ENCODE data around the gene INPP5K.
A peak's percentile ranks its signal among the peaks of the same experiment; 100 is the strongest.
"Not testable (repeated sequence)": the region's sequence is repeated elsewhere in the genome, so short reads cannot be mapped to it uniquely, and the experiment has no call there.

INPP5K gene

DNA sequence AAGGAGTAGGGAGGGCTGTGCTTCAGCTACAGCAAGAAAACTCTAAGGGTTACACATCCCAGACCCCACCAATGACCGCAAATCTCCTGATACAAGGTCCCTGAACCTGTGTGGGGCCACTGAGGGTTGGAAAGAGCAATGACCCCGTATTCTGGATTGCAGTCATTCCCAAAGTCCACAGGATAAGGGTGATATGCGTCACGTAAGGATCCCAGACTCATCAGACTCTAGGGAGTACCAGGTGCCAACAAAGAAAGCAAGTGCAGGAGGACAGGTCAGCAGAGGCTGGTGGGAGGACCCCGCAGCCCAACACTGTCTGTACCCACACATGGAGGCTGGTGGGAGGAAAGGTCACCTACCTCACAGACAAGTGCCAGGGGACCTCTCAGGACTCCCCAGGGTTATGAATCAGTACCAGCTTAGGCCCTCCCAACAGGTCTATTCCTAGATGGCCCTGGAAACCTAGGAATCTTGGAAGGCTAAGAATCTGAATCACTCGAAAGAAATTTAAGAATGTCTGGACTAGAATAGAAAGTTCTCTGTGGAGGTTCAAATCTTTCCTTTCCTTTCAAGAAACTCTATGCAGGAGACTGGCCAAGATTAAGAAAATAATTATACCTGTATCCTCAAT is 30.0 kb upstream of the INPP5K start:
- DNase-seq: no peak

DNA sequence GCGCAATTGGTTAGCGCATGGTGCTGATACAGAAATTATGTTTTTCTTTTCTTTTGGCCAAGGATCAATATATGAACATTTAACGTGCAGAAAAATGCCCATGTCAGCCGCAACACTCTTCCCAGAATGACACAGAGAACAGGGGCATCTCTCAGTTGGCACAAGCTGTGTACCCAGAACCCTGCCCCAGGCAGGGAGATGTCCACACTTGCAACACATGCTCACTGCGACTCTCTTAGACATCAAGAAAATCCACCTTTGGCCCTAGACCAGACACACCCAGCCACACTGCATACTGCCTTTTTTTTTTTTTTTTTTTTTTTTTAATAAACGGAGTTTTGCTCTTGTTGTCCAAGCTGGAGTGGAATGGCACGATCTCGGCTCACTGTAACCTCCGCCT is 29.2 kb upstream of the INPP5K start:
- no peak for DNase-seq

DNA sequence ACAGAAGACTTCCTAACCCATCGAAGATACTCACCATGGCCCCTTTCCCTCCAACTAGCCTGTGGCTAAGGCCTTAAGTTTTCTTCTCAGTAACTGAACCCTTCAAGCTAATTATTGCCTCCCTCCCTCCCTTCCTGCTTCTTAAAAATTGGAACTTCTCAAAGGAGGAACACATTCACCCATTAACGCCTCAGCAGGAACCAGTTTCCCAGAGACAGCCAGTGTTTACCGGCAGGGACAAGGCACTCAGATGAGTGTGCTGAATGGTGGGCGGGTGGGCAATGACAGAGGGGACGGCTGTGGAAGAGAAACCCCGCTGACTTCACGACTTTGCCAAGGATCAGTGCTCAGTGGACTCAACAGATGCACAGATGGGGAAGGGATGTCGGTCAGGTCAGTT is 25.9 kb upstream of the INPP5K start:
- no peak for DNase-seq

DNA sequence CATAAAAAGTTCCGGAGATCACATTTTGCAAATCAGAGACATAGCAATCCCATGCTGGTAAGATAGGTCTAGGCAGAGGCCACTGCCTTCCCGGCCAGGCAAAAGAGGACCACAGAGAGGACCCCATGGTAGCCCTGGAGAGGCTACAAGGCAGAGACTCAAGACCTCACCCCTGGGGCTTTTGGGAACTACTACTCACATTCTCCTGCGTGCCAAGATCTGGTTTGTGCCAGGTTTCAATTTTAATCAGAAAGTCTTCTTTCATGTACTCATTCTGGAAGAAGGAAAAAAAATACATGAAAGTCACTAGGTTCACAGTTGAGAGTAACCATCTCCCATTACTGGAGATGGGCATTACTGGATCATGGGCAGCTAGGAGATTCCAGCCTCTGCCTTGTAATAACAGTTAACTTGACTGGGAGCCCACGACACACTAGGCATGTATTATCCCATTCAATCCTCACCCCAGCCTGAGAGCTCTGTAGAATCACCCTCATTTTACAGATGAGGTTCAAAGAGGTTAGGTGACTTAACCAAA is 25.0 kb upstream of the INPP5K start:
- no peak for DNase-seq

DNA sequence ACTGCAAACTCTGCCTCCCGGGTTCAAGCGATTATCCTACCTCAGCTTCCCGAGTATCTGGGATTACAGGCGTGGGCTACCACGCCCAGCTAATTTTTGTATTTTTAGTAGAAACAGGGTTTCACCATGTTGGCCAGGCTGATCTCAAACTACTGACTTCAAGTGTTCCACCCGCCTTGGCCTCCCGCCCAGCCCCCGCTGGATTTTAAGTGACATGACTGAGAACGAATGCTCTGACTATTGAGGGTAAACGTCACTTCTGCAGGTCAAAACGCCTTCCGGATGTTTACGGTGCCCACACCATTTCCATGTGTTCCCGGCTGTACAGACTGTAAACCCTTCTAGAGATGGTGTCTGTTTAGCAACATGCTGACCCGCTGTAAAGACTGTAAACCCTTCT is 23.4 kb upstream of the INPP5K start:
- DNase-seq: no peak

DNA sequence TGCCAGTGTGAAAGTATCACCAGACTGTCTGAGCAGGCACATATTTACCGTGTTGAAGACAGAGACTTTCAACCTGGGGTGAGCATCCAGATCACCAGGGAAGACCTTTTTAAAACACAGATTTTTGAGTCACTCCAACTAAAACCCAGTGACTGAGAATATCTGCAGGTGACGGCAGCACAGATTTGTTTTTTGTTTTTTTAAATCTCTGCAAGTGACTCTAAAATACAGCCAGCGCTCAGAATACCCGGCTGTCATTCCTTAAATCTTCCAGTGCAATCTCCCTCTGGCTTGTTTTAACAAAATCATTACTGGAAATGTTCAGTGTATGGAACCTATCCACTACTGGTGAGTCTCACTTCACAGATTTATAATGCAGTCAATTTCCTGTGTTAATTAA is 19.3 kb upstream of the INPP5K start:
- DNase-seq: no peak

DNA sequence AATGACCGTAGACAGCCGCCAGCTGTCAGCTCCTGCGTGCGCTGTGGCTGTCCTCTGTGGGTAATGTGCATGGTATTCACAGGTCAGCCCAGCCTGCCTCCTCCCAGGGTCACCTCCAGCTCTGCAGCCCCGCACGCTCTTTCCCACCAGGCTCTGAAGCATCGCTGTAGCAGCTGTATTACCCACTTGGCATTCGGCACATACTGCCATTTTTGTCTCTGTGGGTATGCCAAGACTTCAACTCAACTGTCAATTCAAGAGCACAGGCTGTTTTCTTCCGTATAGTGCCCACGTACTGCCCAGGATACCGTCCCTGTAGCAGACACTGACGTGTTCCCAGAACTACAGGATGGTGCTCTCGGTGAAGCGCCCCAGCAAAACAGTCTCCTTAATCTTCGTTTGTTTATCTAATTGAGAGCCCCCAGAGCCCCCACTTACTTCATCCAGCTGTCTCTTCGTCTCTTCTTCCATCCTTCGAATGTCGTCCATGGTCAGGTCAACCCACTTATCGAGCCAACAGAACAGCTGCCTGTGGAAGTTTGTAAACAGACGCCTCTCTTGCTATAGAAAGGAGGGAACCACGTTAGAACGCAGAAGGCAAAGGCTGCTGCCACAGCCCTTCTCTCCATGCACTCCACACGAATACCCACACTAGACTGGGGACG is 17.4 kb upstream of the INPP5K start:
- DNase-seq: no peak

GRCh38 chr17:1532836-1533602 is 16.6 kb upstream of the INPP5K start:
- DNase-seq: peak; percentile 41 to 69 (median 52)

- DNase-seq: no peak
Measured at GRCh38 chr17:1529863-1530262, 13.5 kb upstream of the INPP5K start.

DNA sequence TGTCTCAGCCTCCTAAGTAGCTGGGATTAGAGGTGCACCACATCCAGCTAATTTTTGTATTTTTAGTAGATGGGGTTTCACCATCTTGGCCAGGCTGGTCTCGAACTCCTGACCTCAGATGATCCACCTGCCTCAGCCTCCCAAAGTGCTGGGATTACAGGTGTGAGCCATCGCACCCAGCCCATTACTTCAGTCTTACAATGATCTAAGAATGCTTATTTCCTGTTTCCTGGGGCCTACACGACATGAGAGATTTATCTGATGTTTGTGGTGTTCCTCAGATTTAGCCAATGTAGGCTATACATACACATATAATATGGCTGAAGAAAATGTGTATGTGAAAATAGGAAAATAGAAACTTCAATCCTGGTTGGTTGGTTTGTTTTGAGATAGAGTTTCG is 10.5 kb upstream of the INPP5K start:
- not testable (repeated sequence) for DNase-seq

DNA sequence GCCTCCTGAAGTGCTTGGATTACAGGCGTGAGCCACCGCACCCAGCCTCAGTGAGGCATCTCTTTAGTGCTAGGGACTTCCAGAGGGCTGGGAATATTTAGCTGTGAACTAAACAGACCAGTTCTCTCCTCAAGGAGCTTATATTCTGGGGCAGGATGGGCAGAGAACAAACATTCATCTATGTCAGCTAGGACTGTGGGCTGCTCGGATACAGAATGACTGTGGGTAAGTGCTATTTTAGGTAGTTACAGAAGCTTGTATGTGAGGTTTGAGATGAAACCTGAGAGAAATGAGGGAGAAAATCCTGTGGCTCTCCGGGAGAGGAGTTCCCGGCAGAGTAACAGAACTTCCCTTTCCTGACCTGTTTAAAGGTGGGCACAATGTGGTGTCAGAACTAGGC is 6.2 kb upstream of the INPP5K start:
- DNase-seq: no peak

DNA sequence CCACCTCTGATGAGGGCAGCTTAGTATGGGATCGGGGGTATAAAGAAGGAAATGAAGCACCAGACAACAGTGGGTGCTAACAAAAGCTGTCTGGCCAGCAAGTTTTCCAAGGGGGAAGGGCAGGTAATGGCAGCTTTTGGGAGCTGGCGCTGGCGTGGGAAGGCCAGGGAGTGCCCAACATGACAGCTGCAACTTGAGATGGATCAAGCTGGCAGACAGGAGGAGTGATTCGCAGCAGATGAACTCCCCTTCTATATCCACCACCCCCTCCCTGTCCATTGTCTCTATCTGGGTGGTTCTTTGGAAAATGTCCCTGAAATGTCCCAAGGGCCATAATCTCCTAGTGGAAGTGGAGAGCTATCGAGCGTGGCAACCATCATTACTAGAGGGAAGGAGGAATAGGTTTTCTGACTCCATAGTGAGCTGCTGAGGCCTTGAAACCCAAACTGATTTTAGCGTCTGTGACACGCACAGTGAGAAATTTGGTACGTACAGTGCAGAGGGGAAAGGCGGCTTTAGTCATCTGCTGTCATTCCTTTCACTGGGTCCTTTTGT is 4.8 kb upstream of the INPP5K start:
- DNase-seq: no peak

GRCh38 chr17:1519678-1520077 is 3.3 kb upstream of the INPP5K start:
- no peak for DNase-seq

DNA sequence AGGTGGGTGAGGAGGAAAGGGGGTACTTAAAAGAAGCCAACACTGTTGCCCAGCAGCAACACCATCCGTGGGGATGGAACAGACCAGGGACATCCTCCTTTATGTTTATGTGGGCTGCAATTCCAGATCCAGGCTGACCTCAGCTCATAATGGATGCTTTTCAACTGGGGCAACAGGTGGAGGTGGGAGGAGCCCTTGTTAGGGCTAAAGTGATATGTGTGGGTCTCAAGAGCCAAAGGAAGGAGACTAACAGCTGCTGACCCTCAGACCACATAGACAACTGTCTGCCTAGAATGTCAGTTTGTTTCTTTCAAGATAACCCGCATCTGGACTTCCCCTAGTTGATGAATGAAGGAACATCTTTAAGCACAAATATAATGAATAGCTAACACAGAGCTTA is 2.0 kb upstream of the INPP5K start:
- DNase-seq: no peak

DNA sequence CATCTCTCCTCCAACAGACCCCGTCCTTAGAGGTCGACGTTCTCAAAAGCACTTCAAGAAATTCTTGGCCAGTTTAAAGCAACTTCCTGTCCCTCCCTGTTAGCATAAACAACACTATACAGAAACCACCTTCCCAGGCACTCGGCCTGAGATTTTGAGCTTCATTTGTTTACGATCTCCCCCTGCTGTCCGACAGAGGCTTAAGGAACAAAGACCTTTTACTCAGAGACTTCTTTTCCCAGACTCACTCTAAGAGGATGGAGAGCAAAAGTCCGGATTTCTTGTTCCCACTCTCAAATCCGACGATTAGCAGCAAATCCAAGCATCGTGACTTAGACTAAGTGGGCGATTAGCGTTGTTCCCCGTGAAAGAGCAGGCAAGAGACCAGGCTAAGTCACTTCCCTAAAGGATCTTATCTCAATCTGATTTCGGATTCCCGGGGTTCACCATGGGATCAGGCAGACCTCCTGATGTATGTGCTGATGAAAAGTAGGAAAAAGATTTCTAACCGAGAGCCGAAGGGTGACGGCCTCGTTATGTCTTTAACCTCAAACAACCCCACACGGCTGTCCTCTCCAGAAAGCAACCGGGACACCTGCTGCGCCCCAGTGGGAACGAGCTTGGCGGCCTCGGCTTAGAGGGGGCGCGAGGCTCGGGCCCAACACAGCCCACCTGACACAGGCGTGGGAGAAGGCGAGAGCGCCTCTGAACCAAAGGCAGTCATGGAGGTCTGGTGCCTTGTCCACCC is 598 bp downstream of the INPP5K start:
- DNase-seq: peak; percentile 80 to 88 (median 83)

GRCh38 chr17:1512351-1512750 is 4.1 kb downstream of the INPP5K start:
- no peak for DNase-seq

DNA sequence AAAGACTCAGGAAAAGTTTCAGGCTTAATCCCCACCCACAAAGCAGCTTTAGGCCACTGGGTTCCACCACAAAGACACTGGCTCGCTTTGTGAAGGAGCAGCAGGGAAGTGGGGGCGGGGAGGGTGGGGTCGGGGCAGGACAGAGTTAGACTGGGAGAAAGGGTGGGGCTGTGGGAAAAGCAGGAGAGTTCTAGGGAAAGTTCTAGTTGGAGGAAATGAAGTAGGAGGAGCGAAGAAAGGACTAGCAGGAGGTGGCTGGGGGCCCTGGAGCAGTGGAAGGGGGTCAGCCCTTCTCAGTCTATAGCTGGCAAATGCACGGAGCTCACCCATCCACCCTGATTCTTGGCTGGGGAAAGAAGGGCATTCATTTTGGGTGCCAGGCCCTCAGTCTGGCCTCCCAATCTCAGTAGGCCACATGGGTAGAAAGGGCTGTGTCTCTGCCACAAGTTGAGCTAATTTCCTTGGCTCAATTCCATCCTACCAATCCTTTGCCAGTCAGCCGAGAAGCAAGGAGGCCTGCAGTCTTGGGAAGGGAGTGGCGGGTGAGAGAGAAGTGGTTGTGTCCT is 4.6 kb downstream of the INPP5K start:
- peak in 1 of 4 experiments; percentile 2 for DNase-seq

DNA sequence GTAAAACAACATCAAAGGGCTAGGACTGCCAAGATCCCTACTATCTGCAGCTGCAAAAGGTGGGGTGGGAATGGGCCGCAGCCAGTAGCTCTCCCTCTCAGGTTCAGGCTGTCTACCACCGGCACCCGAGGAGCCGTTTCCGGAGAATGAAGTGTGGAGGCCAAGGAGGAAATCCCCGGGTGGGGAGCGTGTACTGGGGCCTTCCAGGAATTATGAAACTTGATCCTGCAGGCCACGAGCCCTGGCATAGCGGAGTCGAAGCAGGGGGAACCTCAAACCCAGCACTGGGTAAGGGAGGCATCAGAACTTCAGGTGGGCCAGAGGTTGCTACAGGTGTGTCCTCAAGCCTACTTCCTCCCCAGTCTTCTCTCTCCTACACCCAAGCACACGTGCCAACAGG is 5.1 kb downstream of the INPP5K start:
- DNase-seq: peak in 1 of 4 experiments; percentile 1

GRCh38 chr17:1509290-1509881 is 7.0 kb downstream of the INPP5K start:
- DNase-seq: peak; percentile 45 to 74 (median 61)

DNA sequence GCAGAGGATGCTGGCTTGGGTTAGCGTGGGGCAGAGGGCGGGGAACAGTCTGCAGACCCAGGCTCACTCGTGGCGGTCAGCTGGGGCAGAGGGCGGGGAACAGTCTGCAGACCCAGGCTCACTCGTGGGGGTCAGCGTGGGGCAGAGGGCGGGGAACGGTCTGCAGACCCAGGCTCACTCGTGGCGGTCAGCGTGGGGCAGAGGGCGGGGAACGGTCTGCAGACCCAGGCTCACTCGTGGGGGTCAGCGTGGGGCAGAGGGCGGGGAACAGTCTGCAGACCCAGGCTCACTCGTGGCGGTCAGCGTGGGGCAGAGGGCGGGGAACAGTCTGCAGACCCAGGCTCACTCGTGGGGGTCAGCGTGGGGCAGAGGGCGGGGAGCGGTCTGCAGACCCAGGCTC is 7.7 kb downstream of the INPP5K start:
- DNase-seq: not testable (repeated sequence)

GRCh38 chr17:1506649-1507267 is 9.7 kb downstream of the INPP5K start:
- DNase-seq: peak in 1 of 4 experiments; percentile 2

Measured in suppressor macrophage (primary cell).